Measurements from ENCODE around the gene FBXL17. TPM values are rescaled to one million over a fixed set of nuclear protein-coding genes. Genes with fewer than 3 reads are reported as not detected.

Gene FBXL17
- total and polyA plus RNA-seq, 9 of the 15 experiments (the other 6 are each of a cell fraction or from before 2014, with no cell fraction given): 0.32 to 5.4 (median 1.8) TPM

DNA sequence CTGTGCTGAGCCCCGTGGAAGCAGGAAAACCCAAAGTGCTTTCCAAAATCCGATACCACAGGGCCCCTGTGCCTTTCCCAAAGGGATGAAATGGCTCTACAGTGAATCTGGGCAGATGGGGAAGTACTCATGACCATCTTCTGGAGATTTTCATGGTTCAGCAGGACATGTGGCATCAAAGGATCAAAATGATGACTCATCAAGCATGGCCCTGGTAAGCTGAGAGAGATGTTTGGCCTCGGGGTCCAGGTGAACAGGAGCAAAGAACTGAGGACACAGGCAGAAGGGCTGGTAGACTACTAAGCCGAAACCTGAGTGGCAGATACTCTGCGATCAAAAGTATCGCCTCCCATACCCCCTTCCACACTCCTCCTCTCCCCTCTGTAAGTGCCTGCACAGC is 551.1 kb downstream of the FBXL17 start:
- no peaks in the 10 kb centered on the region for H3K36me3 ChIP-seq (ENCODE audit: control insufficient read depth, insufficient read depth, low read length)
- 0% methylated on average over 6 of the region's 6 CpGs for WGBS (ENCODE audit: insufficient coverage, low coverage, missing lambda C conversion rate)
- H3K4me1 ChIP-seq (replicated peaks in 1 of 2; ENCODE audit: control insufficient read depth in 2 of 2, insufficient read depth in 2 of 2, low read length in 2 of 2): no peaks in the 10 kb centered on the region
- CTCF ChIA-PET (ENCODE audit: low intra/inter-chr PET ratio): no interaction called here
- H3K27me3 ChIP-seq (ENCODE audit: control insufficient read depth in 2 of 2, insufficient read depth in 2 of 2, low read length in 2 of 2): no peaks in the 10 kb centered on the region
- H4K20me1 ChIP-seq (replicated peaks; ENCODE audit: control insufficient read depth, insufficient read depth, low read length): no peaks in the 10 kb centered on the region
- H3K27ac ChIP-seq (ENCODE audit: extremely low read depth, low read depth, low read length): no peak overlapping the region
- no peak overlapping the region for H3K4me2 ChIP-seq (ENCODE audit: insufficient read depth, low read length)
- in situ Hi-C loops (cut with MboI) (no loop called here), intact Hi-C loops (cut with micrococcal nuclease) (no loop called here)
- H2AFZ ChIP-seq (ENCODE audit: low read depth, low read length): no peak overlapping the region
- no peak overlapping the region for H3K9ac ChIP-seq (ENCODE audit: insufficient read depth in 1 of 2, low read depth in 2 of 2, low read length in 2 of 2)
- no peak overlapping the region for H3K4me3 ChIP-seq
- POLR2A ChIA-PET: interaction anchor here (1.2 kb wide), 1 partner anchor 23 kb away, joined by 3 read pairs; no protein-coding TSS in a partner anchor
- H3K79me2 ChIP-seq (ENCODE audit: control insufficient read depth, insufficient read depth, low read length): no peaks in the 10 kb centered on the region
- no peaks in the 10 kb centered on the region for H3K9me1 ChIP-seq (ENCODE audit: control insufficient read depth, insufficient read depth, low read length)
- ATAC-seq: no peak
- no peak for FAIRE-seq
- H3K9me3 ChIP-seq (replicated peaks; ENCODE audit: control insufficient read depth, insufficient read depth, low read depth, low read length): no peaks in the 10 kb centered on the region
- DNase-seq (ENCODE audit: extremely low read depth in 1 of 4, low spot score in 3 of 4): no peak
- no TSS peak for BruUV-seq (replicated peaks)
- TF ChIP-seq HMGN3 (IDR thresholded peaks at IDR 0.05; ENCODE audit: borderline replicate concordance, extremely low read depth, insufficient read length, low read depth, low read length) (no peak), ZNF124 (CRISPR knock-in tag; IDR thresholded peaks at IDR 0.05) (no peak), CBX5 (IDR thresholded peaks at IDR 0.05; ENCODE audit: borderline replicate concordance, low read depth) (no peak), BHLHE40 (IDR thresholded peaks at IDR 0.05; ENCODE audit: low read length) (no peak), BACH1 (tag; IDR thresholded peaks at IDR 0.05) (no peak), PKNOX1 (IDR thresholded peaks at IDR 0.05) (no peak), KLF1 (tag; IDR thresholded peaks at IDR 0.05) (no peak), NR1H2 (CRISPR knock-in tag; IDR thresholded peaks at IDR 0.05) (no peak), ZC3H4 (CRISPR knock-in tag; IDR thresholded peaks at IDR 0.05; ENCODE audit: borderline replicate concordance) (no peak), FOXK2 (conservative IDR thresholded peaks at IDR 0.05 in 1 of 2, IDR thresholded peaks at IDR 0.05 in 1 of 2; ENCODE audit: low read depth in 2 of 2) (no peak), SNRNP70 (optimal IDR thresholded peaks at IDR 0.05; ENCODE audit: low read depth, low read length) (no peak), MAFG (tag; conservative IDR thresholded peaks at IDR 0.05) (no peak), ARID1B (IDR thresholded peaks at IDR 0.05) (no peak), ZNF263 (CRISPR knock-in tag; IDR thresholded peaks at IDR 0.05; ENCODE audit: borderline replicate concordance) (no peak), ARID4B (CRISPR knock-in tag; IDR thresholded peaks at IDR 0.05) (no peak), SMARCA4 (IDR thresholded peaks at IDR 0.05) (no peak), LARP7 (IDR thresholded peaks at IDR 0.05) (no peak)
- TF ChIP-seq, protein P1, sequence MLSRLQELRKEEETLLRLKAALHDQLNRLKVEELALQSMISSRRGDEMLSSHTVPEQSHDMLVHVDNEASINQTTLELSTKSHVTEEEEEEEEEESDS (CRISPR knock-in tag; IDR thresholded peaks at IDR 0.05): no peak

Measured in K562 (cell line).